Suprapubic skin (tissue), 4 donors: Measurements from ENCODE around the gene TAF3. TPM values are rescaled to one million over a fixed set of nuclear protein-coding genes. Genes with fewer than 3 reads are reported as not detected.
"Not testable (repeated sequence)": the region's sequence is repeated elsewhere in the genome, so short reads cannot be mapped to it uniquely, and the experiment has no call there.

Experiments
- DNase-seq, 2 donors: peaks; one replicate each; pipeline ENCODE4 v3.0.0-alpha.2; 2019; ENCODE audit warnings: low spot score in 2 of 2
- H3K27ac ChIP-seq: fragments of 200-600 bp; sonication (generic); one replicate; pipeline ENCODE4 v1.5.1; 2019
- H3K27me3 ChIP-seq: fragments of 200-600 bp; sonication (generic); one replicate; pipeline ENCODE4 v1.5.1; 2019
- H3K36me3 ChIP-seq: fragments of 200-600 bp; sonication (generic); one replicate; pipeline ENCODE4 v1.5.1; 2019
- H3K4me1 ChIP-seq: fragments of 200-600 bp; sonication (generic); one replicate; pipeline ENCODE4 v1.5.1; 2019
- H3K4me3 ChIP-seq: fragments of 200-600 bp; sonication (generic); one replicate; pipeline ENCODE4 v1.5.1; 2019; ENCODE audit warnings: mild to moderate bottlenecking
- H3K9me3 ChIP-seq: fragments of 200-600 bp; sonication (generic); one replicate; pipeline ENCODE4 v1.5.1; 2019
- CTCF ChIP-seq, 2 donors: fragments of 200-600 bp in 1 of 2; fragments of 450-650 bp in 1 of 2; sonication (generic) in 1 of 2; IDR thresholded peaks; one replicate each; pipeline ENCODE4 v1.5.1; 2016 to 2019; ENCODE audit warnings: antibody characterized with exemption in 2 of 2, mild to moderate bottlenecking in 1 of 2, moderate library complexity in 1 of 2
- EP300 ChIP-seq: sonication (generic); formaldehyde crosslinking; IDR thresholded peaks from one replicate; pipeline ENCODE4 v1.6.1; 2017; ENCODE audit warnings: antibody characterized with exemption
- POLR2A ChIP-seq, 2 donors: fragments of 450-650 bp; IDR thresholded peaks; one replicate each; pipeline ENCODE4 v1.6.1; 2017; ENCODE audit warnings: antibody characterized with exemption in 2 of 2, mild to moderate bottlenecking in 2 of 2, moderate library complexity in 2 of 2
- POLR2AphosphoS5 ChIP-seq, 3 donors: sonication (generic); formaldehyde crosslinking; IDR thresholded peaks; one replicate each; pipeline ENCODE4 v1.6.1; 2017; ENCODE audit warnings: antibody characterized with exemption in 3 of 3
- WGBS: methylation state at CpG from one replicate; pipeline ENCODE4 v1.1.5; 2018; 5-methylcytosine and 5-hydroxymethylcytosine counted together
- total RNA-seq, 4 donors: library from RNA; depleted of rRNA; stranded (reverse); fragments of >200 nt; gene quantifications; one replicate each; pipeline ENCODE4 v1.1.0, GENCODE V29; 2016

Gene TAF3
- total RNA-seq, 4 donors from 2014 or later = 5.6 to 13.3 (median 10.3) TPM

- 71% methylated on average over 6 of the region's 6 CpGs for WGBS
These were observed 199.0 kb downstream of the TAF3 start for GRCh38 chr10:8017277-8017676.

GRCh38 chr10:8023321-8023720 is 205.0 kb downstream of the TAF3 start:
- Histone ChIP-seq H3K36me3 (no peaks in the 10 kb centered on the region), H3K4me3 (no peak overlapping the region), H3K4me1 (no peaks in the 10 kb centered on the region), H3K27me3 (peaks cover 25% of the 10 kb centered on the region), H3K9me3 (no peaks in the 10 kb centered on the region), H3K27ac (no peak overlapping the region)
- no peak for DNase-seq
- 95% methylated on average over 4 of the region's 4 CpGs for WGBS
- TF ChIP-seq POLR2AphosphoS5 (IDR thresholded peaks at IDR 0.05) = no peak
- TF ChIP-seq POLR2A (IDR thresholded peaks at IDR 0.05) = no peak
- no peak for TF ChIP-seq CTCF (IDR thresholded peaks at IDR 0.05)
- no peak for TF ChIP-seq EP300

More at GRCh38 chr10:8017277-8017676, 199.0 kb downstream of the TAF3 start:
- Histone ChIP-seq H3K36me3 (peaks cover 17% of the 10 kb centered on the region), H3K4me3 (no peak overlapping the region), H3K27ac (no peak overlapping the region), H3K9me3 (no peaks in the 10 kb centered on the region), H3K4me1 (no peaks in the 10 kb centered on the region), H3K27me3 (no peaks in the 10 kb centered on the region)
- no peak for TF ChIP-seq EP300
- no peak for TF ChIP-seq CTCF (IDR thresholded peaks at IDR 0.05)
- TF ChIP-seq POLR2AphosphoS5 (IDR thresholded peaks at IDR 0.05) = no peak
- no peak for TF ChIP-seq POLR2A (IDR thresholded peaks at IDR 0.05)
- DNase-seq = no peak

GRCh38 chr10:8023851-8024250 is 205.5 kb downstream of the TAF3 start:
- WGBS = 100% methylated on average over 2 of the region's 2 CpGs
- TF ChIP-seq EP300 (no peak), POLR2A (IDR thresholded peaks at IDR 0.05) (no peak), CTCF (IDR thresholded peaks at IDR 0.05) (no peak), POLR2AphosphoS5 (IDR thresholded peaks at IDR 0.05) (no peak)
- Histone ChIP-seq H3K27ac (no peak overlapping the region), H3K27me3 (peaks cover 25% of the 10 kb centered on the region), H3K4me3 (no peak overlapping the region), H3K9me3 (no peaks in the 10 kb centered on the region), H3K4me1 (no peaks in the 10 kb centered on the region), H3K36me3 (no peaks in the 10 kb centered on the region)
- DNase-seq = no peak

GRCh38 chr10:8026349-8027259 is 208.3 kb downstream of the TAF3 start:
- no peaks in the 10 kb centered on the region for H3K4me1 ChIP-seq
- WGBS = 56% methylated on average over 17 of the region's 17 CpGs
- H3K9me3 ChIP-seq = no peaks in the 10 kb centered on the region
- peaks cover 36% of the 10 kb centered on the region for H3K27me3 ChIP-seq
- DNase-seq = no peak
- no peaks in the 10 kb centered on the region for H3K36me3 ChIP-seq
- no peak overlapping the region for H3K4me3 ChIP-seq
- TF ChIP-seq CTCF (IDR thresholded peaks at IDR 0.05) (no peak), EP300 (no peak), POLR2AphosphoS5 (IDR thresholded peaks at IDR 0.05) (no peak), POLR2A (IDR thresholded peaks at IDR 0.05) (no peak)
- H3K27ac ChIP-seq = no peak overlapping the region

GRCh38 chr10:8031211-8031610 is 212.9 kb downstream of the TAF3 start:
- WGBS = 90% methylated on average over 5 of the region's 5 CpGs
- H3K27ac ChIP-seq, DNase-seq, H3K9me3 ChIP-seq, H3K36me3 ChIP-seq, H3K4me3 ChIP-seq: not testable (repeated sequence)
- Histone ChIP-seq H3K27me3 (peaks cover 68% of the 10 kb centered on the region), H3K4me1 (peaks cover 28% of the 10 kb centered on the region)
